H9 (cell line): ENCODE measurements around the gene PTGES3L. TPM values are rescaled to one million over a fixed set of nuclear protein-coding genes. Genes with fewer than 3 reads are reported as not detected.
A peak's percentile ranks its signal among the peaks of the same experiment; 100 is the strongest.

Source experiments
- DNase-seq: peaks from one replicate; pipeline ENCODE4 v3.0.0-alpha.2; 2017
- H2AFZ ChIP-seq: one replicate; pipeline ENCODE4 v1.6.1; 2013; ENCODE audit warnings: mild to moderate bottlenecking, low read length, control low read depth, moderate library complexity
- H2AK5ac ChIP-seq: 2 replicates; pipeline ENCODE4 v1.6.1; 2013; ENCODE audit warnings: low read length, control low read depth, mixed read lengths; ENCODE audit not compliant: insufficient read length
- H2BK120ac ChIP-seq: one replicate; pipeline ENCODE4 v1.6.1; 2013; ENCODE audit warnings: low read depth, mild to moderate bottlenecking, low read length, control low read depth, inconsistent platforms; ENCODE audit not compliant: poor library complexity, severe bottlenecking
- H2BK12ac ChIP-seq: 2 replicates; pipeline ENCODE4 v1.6.1; 2013; ENCODE audit warnings: low read length, control low read depth, mixed read lengths, low read depth; ENCODE audit not compliant: insufficient read length
- H2BK15ac ChIP-seq: 2 replicates; pipeline ENCODE4 v1.6.1; 2013; ENCODE audit warnings: low read depth, low read length, control low read depth
- H2BK20ac ChIP-seq: one replicate; pipeline ENCODE4 v1.6.1; 2013; ENCODE audit warnings: low read depth, mild to moderate bottlenecking, low read length, control low read depth, inconsistent platforms; ENCODE audit not compliant: poor library complexity, severe bottlenecking
- H2BK5ac ChIP-seq: 2 replicates; pipeline ENCODE4 v1.6.1; 2013; ENCODE audit warnings: low read length, control low read depth, mixed read lengths; ENCODE audit not compliant: insufficient read length
- H3K14ac ChIP-seq: 2 replicates; pipeline ENCODE4 v1.6.1; 2013; ENCODE audit warnings: low read length, control low read depth; ENCODE audit not compliant: insufficient read depth
- H3K18ac ChIP-seq: 2 replicates; pipeline ENCODE4 v1.6.1; 2013; ENCODE audit warnings: low read depth, mild to moderate bottlenecking, mixed read lengths, low read length, control low read depth; ENCODE audit not compliant: insufficient read length
- H3K23ac ChIP-seq: 2 replicates; pipeline ENCODE4 v1.6.1; 2013; ENCODE audit warnings: low read length, control low read depth, mixed read lengths, low read depth; ENCODE audit not compliant: insufficient read length
- H3K23me2 ChIP-seq: 2 replicates; pipeline ENCODE4 v1.6.1; 2013; ENCODE audit warnings: low read depth, mild to moderate bottlenecking, mixed read lengths, low read length, control low read depth; ENCODE audit not compliant: insufficient read length, poor library complexity, severe bottlenecking
- H3K27ac ChIP-seq: 2 replicates; pipeline ENCODE4 v1.5.1; 2013; ENCODE audit warnings: low read length, control low read depth, mixed read lengths, low read depth; ENCODE audit not compliant: insufficient read length
- H3K27me3 ChIP-seq: 2 replicates; pipeline ENCODE4 v1.6.1; 2013; ENCODE audit warnings: low read length, control low read depth, inconsistent platforms; ENCODE audit not compliant: insufficient read depth
- H3K4ac ChIP-seq: 2 replicates; pipeline ENCODE4 v1.6.1; 2013; ENCODE audit warnings: low read depth, mild to moderate bottlenecking, control low read depth, inconsistent platforms, low read length, moderate library complexity
- H3K4me1 ChIP-seq: 2 replicates; pipeline ENCODE4 v1.6.1; 2013; ENCODE audit warnings: low read length, control low read depth, inconsistent platforms; ENCODE audit not compliant: insufficient read depth
- H3K4me2 ChIP-seq: 2 replicates; pipeline ENCODE4 v1.6.1; 2013; ENCODE audit warnings: low read length, control low read depth, mixed read lengths; ENCODE audit not compliant: insufficient read length, insufficient read depth
- H3K56ac ChIP-seq: 2 replicates; pipeline ENCODE4 v1.6.1; 2013; ENCODE audit warnings: low read depth, mild to moderate bottlenecking, mixed read lengths, low read length, control low read depth; ENCODE audit not compliant: insufficient read length
- H3K79me1 ChIP-seq: 2 replicates; pipeline ENCODE4 v1.6.1; 2013; ENCODE audit warnings: low read depth, mild to moderate bottlenecking, moderate library complexity, low read length, control low read depth, inconsistent platforms; ENCODE audit not compliant: insufficient read depth, poor library complexity, severe bottlenecking
- H3K79me2 ChIP-seq: 2 replicates; pipeline ENCODE4 v1.6.1; 2013; ENCODE audit warnings: low read length, control low read depth, inconsistent platforms; ENCODE audit not compliant: insufficient read depth
- H3K9ac ChIP-seq: 2 replicates; pipeline ENCODE4 v1.6.1; 2013; ENCODE audit warnings: low read length, control low read depth, mixed read lengths; ENCODE audit not compliant: insufficient read length; ENCODE audit errors: extremely low read depth
- H3K9me3 ChIP-seq: one replicate; pipeline ENCODE4 v1.6.1; 2013; ENCODE audit warnings: low read depth, low read length, inconsistent platforms; ENCODE audit not compliant: control insufficient read depth
- H3T11ph ChIP-seq: one replicate; pipeline ENCODE4 v1.6.1; 2013; ENCODE audit warnings: mild to moderate bottlenecking, low read length, control low read depth, inconsistent platforms
- H4K20me1 ChIP-seq: one replicate; pipeline ENCODE4 v1.6.1; 2013; ENCODE audit not compliant: control insufficient read depth, insufficient read length, insufficient read depth
- H4K5ac ChIP-seq: 2 replicates; pipeline ENCODE4 v1.6.1; 2013; ENCODE audit warnings: low read depth, mild to moderate bottlenecking, mixed read lengths, low read length, control low read depth; ENCODE audit not compliant: insufficient read length
- H4K8ac ChIP-seq: replicated peaks from 2 replicates; pipeline ENCODE4 v1.6.1; 2013; ENCODE audit warnings: low read length, control low read depth, mixed read lengths, low read depth; ENCODE audit not compliant: insufficient read length
- H4K91ac ChIP-seq: 2 replicates; pipeline ENCODE4 v1.6.1; 2013; ENCODE audit warnings: low read depth, mild to moderate bottlenecking, moderate library complexity, mixed read lengths, low read length, control low read depth; ENCODE audit not compliant: insufficient read length
- H3K27ac Mint-ChIP-seq, 3 experiments: 2 replicates in 2 of 3; 3 replicates in 1 of 3; pipeline ENCODE4 v1.8.0; 2020 to 2021; ENCODE audit warnings: mixed read lengths in 3 of 3, mild to moderate bottlenecking in 1 of 3, moderate library complexity in 1 of 3
- H3K27me3 Mint-ChIP-seq: 2 replicates; pipeline ENCODE4 v1.8.0; 2021; ENCODE audit warnings: low read depth, mild to moderate bottlenecking, moderate library complexity, mixed read lengths
- H3K36me3 Mint-ChIP-seq, 3 experiments: 2 replicates in 2 of 3; 3 replicates in 1 of 3; pipeline ENCODE4 v1.8.0; 2020 to 2021; ENCODE audit warnings: low read depth in 3 of 3, mixed read lengths in 3 of 3; ENCODE audit not compliant: insufficient read depth in 1 of 3
- H3K4me1 Mint-ChIP-seq, 2 experiments: 2 replicates each; pipeline ENCODE4 v1.8.0; 2020; ENCODE audit warnings: mixed read lengths in 2 of 2
- H3K4me3 Mint-ChIP-seq, 2 experiments: 2 replicates in 1 of 2; 3 replicates in 1 of 2; pipeline ENCODE4 v1.8.0; 2020 to 2021; ENCODE audit warnings: mild to moderate bottlenecking in 2 of 2, mixed read lengths in 2 of 2, moderate library complexity in 1 of 2
- H3K9me3 Mint-ChIP-seq, 2 experiments: 2 replicates in 1 of 2; 3 replicates in 1 of 2; pipeline ENCODE4 v1.8.0; 2020; ENCODE audit warnings: mild to moderate bottlenecking in 2 of 2, mixed read lengths in 2 of 2, moderate library complexity in 1 of 2
- WGBS: extraction: QIAGEN DNeasy Blood & Tissue Kit; methylation state at CpG from one replicate; pipeline ENCODE4 v1.1.7; 2013; ENCODE audit warnings: missing lambda C conversion rate, low lambda C conversion rate, mixed read lengths; ENCODE audit not compliant: insufficient read length; ENCODE audit errors: extremely low coverage; 5-methylcytosine and 5-hydroxymethylcytosine counted together
- total RNA-seq: library from RNA; stranded (reverse); gene quantifications from 2 replicates; pipeline ENCODE4 v1.2.1, GENCODE V29; 2021
- TF ChIP-seq, protein P1 (sequence below): fragments of 200-600 bp; sonication (generic); conservative IDR thresholded peaks from 3 replicates; pipeline ENCODE4 v1.8.0; 2021; ENCODE audit warnings: antibody characterized with exemption, mild to moderate bottlenecking

The PTGES3L gene
- total RNA-seq, 1 experiment from 2014 or later, result 4.2 TPM

DNA sequence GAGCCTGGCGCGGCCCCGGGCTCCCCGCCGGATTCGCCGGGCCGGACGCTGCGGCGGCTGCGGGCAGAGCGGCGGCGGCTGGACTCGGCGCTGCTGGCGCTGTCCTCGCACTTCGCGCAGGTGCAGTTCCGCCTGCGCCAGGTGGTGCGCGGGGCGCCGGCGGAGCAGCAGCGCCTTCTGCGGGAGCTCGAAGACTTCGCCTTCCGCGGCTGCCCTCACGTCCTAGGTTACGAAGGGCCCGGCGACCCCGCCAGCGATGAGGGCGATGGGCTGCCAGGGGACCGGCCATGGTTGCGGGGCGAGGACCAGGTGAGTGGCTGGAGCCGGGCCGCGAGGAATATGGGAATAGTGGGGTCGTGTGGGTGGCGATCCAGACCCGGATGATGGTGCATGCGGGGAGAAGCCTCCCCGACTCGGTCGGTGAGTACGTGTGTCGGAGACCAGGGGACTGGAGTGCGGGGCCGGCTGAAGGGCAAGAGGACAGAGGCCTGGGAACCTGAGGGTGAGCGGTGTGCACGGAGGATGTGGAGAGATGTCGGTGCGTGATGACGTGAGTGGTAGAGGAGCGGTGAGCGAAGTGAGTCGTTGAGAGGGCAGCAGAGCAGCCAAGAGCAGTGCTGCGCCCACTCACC lies 1.0 kb upstream of the PTGES3L start:
- no peak overlapping the region for H2BK12ac ChIP-seq
- DNase-seq, result peak; percentile 71
- H3K79me1 ChIP-seq, result no peaks in the 10 kb centered on the region
- H4K8ac ChIP-seq, result no peak overlapping the region
- H3K9ac ChIP-seq, result peak overlapping the region; percentile 13
- no peak overlapping the region for H3T11ph ChIP-seq
- H2AFZ ChIP-seq, result no peak overlapping the region
- peak overlapping the region; percentile 60 for H3K18ac ChIP-seq
- H3K4me2 ChIP-seq, result peak overlapping the region; percentile 85
- H3K79me2 ChIP-seq, result peaks cover 4% of the 10 kb centered on the region; the same call in 1 of the 2 replicates
- H4K20me1 ChIP-seq, result peaks cover 2% of the 10 kb centered on the region
- H3K9me3 Mint-ChIP-seq, result no peaks in the 10 kb centered on the region; a peak in 2 of 5 replicates
- no CpG with 5 or more reads among the region's 67 CpGs for WGBS
- peaks cover 12% of the 10 kb centered on the region for H3K23me2 ChIP-seq
- peaks cover 17 to 23% of the 10 kb centered on the region in 2 experiments for H3K4me1 Mint-ChIP-seq
- H3K4me1 ChIP-seq, result peaks cover 2% of the 10 kb centered on the region; the same call in 1 of the 2 replicates
- H3K27ac ChIP-seq, result no peak overlapping the region
- H2BK15ac ChIP-seq, result no peak overlapping the region
- no peaks in the 10 kb centered on the region for H3K27me3 Mint-ChIP-seq
- peak overlapping the region; percentile 90 to 100 for H3K4me3 Mint-ChIP-seq
- no peak overlapping the region for H4K5ac ChIP-seq
- TF ChIP-seq, protein P1, sequence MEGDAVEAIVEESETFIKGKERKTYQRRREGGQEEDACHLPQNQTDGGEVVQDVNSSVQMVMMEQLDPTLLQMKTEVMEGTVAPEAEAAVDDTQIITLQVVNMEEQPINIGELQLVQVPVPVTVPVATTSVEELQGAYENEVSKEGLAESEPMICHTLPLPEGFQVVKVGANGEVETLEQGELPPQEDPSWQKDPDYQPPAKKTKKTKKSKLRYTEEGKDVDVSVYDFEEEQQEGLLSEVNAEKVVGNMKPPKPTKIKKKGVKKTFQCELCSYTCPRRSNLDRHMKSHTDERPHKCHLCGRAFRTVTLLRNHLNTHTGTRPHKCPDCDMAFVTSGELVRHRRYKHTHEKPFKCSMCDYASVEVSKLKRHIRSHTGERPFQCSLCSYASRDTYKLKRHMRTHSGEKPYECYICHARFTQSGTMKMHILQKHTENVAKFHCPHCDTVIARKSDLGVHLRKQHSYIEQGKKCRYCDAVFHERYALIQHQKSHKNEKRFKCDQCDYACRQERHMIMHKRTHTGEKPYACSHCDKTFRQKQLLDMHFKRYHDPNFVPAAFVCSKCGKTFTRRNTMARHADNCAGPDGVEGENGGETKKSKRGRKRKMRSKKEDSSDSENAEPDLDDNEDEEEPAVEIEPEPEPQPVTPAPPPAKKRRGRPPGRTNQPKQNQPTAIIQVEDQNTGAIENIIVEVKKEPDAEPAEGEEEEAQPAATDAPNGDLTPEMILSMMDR, result peak; percentile 34; the same call in 2 of the 3 replicates
- no peaks in the 10 kb centered on the region for H3K27me3 ChIP-seq
- no peak overlapping the region for H2AK5ac ChIP-seq
- H3K4ac ChIP-seq, result no peak overlapping the region
- peaks cover 4 to 25% (median 9%) of the 10 kb centered on the region in 3 experiments; a peak in 6 of 7 replicates for H3K36me3 Mint-ChIP-seq
- H2BK5ac ChIP-seq, result no peak overlapping the region
- peak overlapping the region; percentile 34; the same call in 1 of the 2 replicates for H3K14ac ChIP-seq
- H4K91ac ChIP-seq, result no peak overlapping the region
- no peak overlapping the region for H2BK120ac ChIP-seq
- H3K9me3 ChIP-seq, result no peaks in the 10 kb centered on the region
- no peak overlapping the region for H3K56ac ChIP-seq
- no peak overlapping the region for H2BK20ac ChIP-seq
- no peak overlapping the region for H3K23ac ChIP-seq
- H3K27ac Mint-ChIP-seq, result peak overlapping the region in 2 of 3 experiments; percentile 89 to 97; a peak in 5 of 7 replicates
